Memory B cell (primary cell): Measurements from ENCODE around the gene CDC20.
"Not testable (repeated sequence)": the region's sequence is repeated elsewhere in the genome, so short reads cannot be mapped to it uniquely, and the experiment has no call there.

Experiments used
- ATAC-seq: fragments of 150-1000 bp; cut with Tn5 transposase; 2 replicates; pipeline ENCODE4 v1.10.0; 2021; ENCODE audit warnings: low read depth, mild to moderate bottlenecking, moderate library complexity
- DNase-seq, 2 donors: peaks; one replicate each; pipeline ENCODE4 v3.0.0; 2022; ENCODE audit warnings: low spot score in 2 of 2
- H3K27ac Mint-ChIP-seq: one replicate; pipeline ENCODE4 v1.8.0; 2022; ENCODE audit warnings: mild to moderate bottlenecking, moderate library complexity, mixed read lengths
- H3K27me3 Mint-ChIP-seq: one replicate; pipeline ENCODE4 v1.8.0; 2022; ENCODE audit warnings: mixed read lengths
- H3K36me3 Mint-ChIP-seq: one replicate; pipeline ENCODE4 v1.8.0; 2022; ENCODE audit warnings: mild to moderate bottlenecking, mixed read lengths
- H3K4me1 Mint-ChIP-seq: one replicate; pipeline ENCODE4 v1.8.0; 2022; ENCODE audit warnings: mixed read lengths
- H3K4me3 Mint-ChIP-seq: one replicate; pipeline ENCODE4 v1.8.0; 2022; ENCODE audit warnings: mild to moderate bottlenecking, moderate library complexity, mixed read lengths
- H3K9me3 Mint-ChIP-seq: one replicate; pipeline ENCODE4 v1.8.0; 2022; ENCODE audit warnings: mixed read lengths

The CDC20 gene

GRCh38 chr1:43357251-43357650 lies 1.5 kb upstream of the CDC20 start:
- ATAC-seq, result no peak
- H3K4me3 Mint-ChIP-seq, result no peak overlapping the region
- H3K4me1 Mint-ChIP-seq, result peaks cover 8% of the 10 kb centered on the region
- DNase-seq, result no peak
- no peak overlapping the region for H3K27ac Mint-ChIP-seq
- peaks cover 13% of the 10 kb centered on the region for H3K36me3 Mint-ChIP-seq
- no peaks in the 10 kb centered on the region for H3K27me3 Mint-ChIP-seq
- no peaks in the 10 kb centered on the region for H3K9me3 Mint-ChIP-seq

- H3K27ac Mint-ChIP-seq, result peak overlapping the region; percentile 5
- H3K9me3 Mint-ChIP-seq, result no peaks in the 10 kb centered on the region
Measured at GRCh38 chr1:43358121-43358745, 548 bp upstream of the CDC20 start.

GRCh38 chr1:43359696-43360095 lies 915 bp downstream of the CDC20 start:
- no peak overlapping the region for H3K27ac Mint-ChIP-seq
- DNase-seq, result no peak
- peak overlapping the region; percentile 68 for H3K4me3 Mint-ChIP-seq
- H3K9me3 Mint-ChIP-seq, result no peaks in the 10 kb centered on the region
- H3K36me3 Mint-ChIP-seq, result peaks cover 27% of the 10 kb centered on the region
- ATAC-seq, result no peak
- no peaks in the 10 kb centered on the region for H3K27me3 Mint-ChIP-seq
- peaks cover 12% of the 10 kb centered on the region for H3K4me1 Mint-ChIP-seq

More at GRCh38 chr1:43358121-43358745, 548 bp upstream of the CDC20 start:
- DNase-seq, result no peak
- ATAC-seq, result peak; percentile 22
- Mint-ChIP-seq H3K4me1 (peaks cover 8% of the 10 kb centered on the region), H3K27me3 (no peaks in the 10 kb centered on the region), H3K4me3 (peak overlapping the region; percentile 79), H3K36me3 (peaks cover 21% of the 10 kb centered on the region)

- Mint-ChIP-seq H3K9me3 (no peaks in the 10 kb centered on the region), H3K4me1 (peaks cover 19% of the 10 kb centered on the region), H3K27ac (no peak overlapping the region), H3K27me3 (no peaks in the 10 kb centered on the region), H3K4me3 (no peak overlapping the region), H3K36me3 (peaks cover 28% of the 10 kb centered on the region)
- ATAC-seq (no peak), DNase-seq (no peak)
Measured at GRCh38 chr1:43360616-43361015, 1.8 kb downstream of the CDC20 start.

- Mint-ChIP-seq H3K4me3 (no peak overlapping the region), H3K9me3 (no peaks in the 10 kb centered on the region), H3K4me1 (peaks cover 27% of the 10 kb centered on the region), H3K27me3 (no peaks in the 10 kb centered on the region), H3K36me3 (peaks cover 30% of the 10 kb centered on the region), H3K27ac (peak overlapping the region; percentile 14)
- ATAC-seq, result no peak
- DNase-seq, result no peak
Measured at GRCh38 chr1:43363283-43363934, 4.6 kb downstream of the CDC20 start.

- Mint-ChIP-seq H3K4me1 (peaks cover 33% of the 10 kb centered on the region), H3K36me3 (peaks cover 30% of the 10 kb centered on the region), H3K9me3 (no peaks in the 10 kb centered on the region), H3K27me3 (no peaks in the 10 kb centered on the region), H3K27ac (peak overlapping the region; percentile 14), H3K4me3 (no peak overlapping the region)
- DNase-seq (no peak), ATAC-seq (no peak)
Measured at GRCh38 chr1:43363935-43364525, 5.2 kb downstream of the CDC20 start.

- H3K27ac Mint-ChIP-seq, result peak overlapping the region; percentile 90
- ATAC-seq (no peak), DNase-seq (no peak)
- H3K36me3 Mint-ChIP-seq, result peaks cover 30% of the 10 kb centered on the region
- no peaks in the 10 kb centered on the region for H3K9me3 Mint-ChIP-seq
- peaks cover 34% of the 10 kb centered on the region for H3K4me1 Mint-ChIP-seq
- H3K27me3 Mint-ChIP-seq, result no peaks in the 10 kb centered on the region
- peak overlapping the region; percentile 19 for H3K4me3 Mint-ChIP-seq
Measured at GRCh38 chr1:43365678-43366077, 6.9 kb downstream of the CDC20 start.

- DNase-seq (no peak), ATAC-seq (no peak)
- Mint-ChIP-seq H3K36me3 (peaks cover 30% of the 10 kb centered on the region), H3K4me3 (peak overlapping the region; percentile 21), H3K4me1 (peaks cover 37% of the 10 kb centered on the region), H3K27ac (peak overlapping the region; percentile 90), H3K9me3 (no peaks in the 10 kb centered on the region), H3K27me3 (no peaks in the 10 kb centered on the region)
Measured at GRCh38 chr1:43366179-43366578, 7.4 kb downstream of the CDC20 start.

- Mint-ChIP-seq H3K4me1 (peaks cover 37% of the 10 kb centered on the region), H3K9me3 (no peaks in the 10 kb centered on the region), H3K4me3 (peak overlapping the region; percentile 89), H3K36me3 (peaks cover 26% of the 10 kb centered on the region), H3K27me3 (no peaks in the 10 kb centered on the region), H3K27ac (peak overlapping the region; percentile 90)
- ATAC-seq, result no peak
- DNase-seq, result no peak
Measured at GRCh38 chr1:43366601-43367025, 7.8 kb downstream of the CDC20 start.

GRCh38 chr1:43367026-43367903 lies 8.5 kb downstream of the CDC20 start:
- no peaks in the 10 kb centered on the region for H3K27me3 Mint-ChIP-seq
- peaks cover 20% of the 10 kb centered on the region for H3K36me3 Mint-ChIP-seq
- DNase-seq, result peak in 1 of 2 donors; percentile 45
- peak overlapping the region; percentile 89 for H3K4me3 Mint-ChIP-seq
- H3K9me3 Mint-ChIP-seq, result no peaks in the 10 kb centered on the region
- peak; percentile 14 for ATAC-seq
- H3K4me1 Mint-ChIP-seq, result peaks cover 37% of the 10 kb centered on the region
- peak overlapping the region; percentile 90 for H3K27ac Mint-ChIP-seq

- DNase-seq (peak; percentile 80 to 83), ATAC-seq (peak; percentile 82)
- no peaks in the 10 kb centered on the region for H3K27me3 Mint-ChIP-seq
- peaks cover 13% of the 10 kb centered on the region for H3K36me3 Mint-ChIP-seq
- H3K4me1 Mint-ChIP-seq, result peaks cover 37% of the 10 kb centered on the region
- peak within 1 kb of the TSS; percentile 90 for H3K27ac Mint-ChIP-seq
- H3K4me3 Mint-ChIP-seq, result peak within 1 kb of the TSS; percentile 90
- H3K9me3 Mint-ChIP-seq, result no peaks in the 10 kb centered on the region
Measured at GRCh38 chr1:43367904-43368645, 9.3 kb downstream of the CDC20 start, which contains the start of gene ELOVL1. Gene ELOVL1, minus strand, starts transcription at chr1:43368011. Its CDS starts 2,402 bp downstream, at chr1:43365609.

GRCh38 chr1:43368646-43369020 lies 9.9 kb downstream of the CDC20 start:
- DNase-seq (no peak), ATAC-seq (no peak)
- Mint-ChIP-seq H3K27ac (peak overlapping the region; percentile 87), H3K36me3 (peaks cover 12% of the 10 kb centered on the region), H3K27me3 (no peaks in the 10 kb centered on the region), H3K4me1 (peaks cover 37% of the 10 kb centered on the region), H3K9me3 (no peaks in the 10 kb centered on the region), H3K4me3 (peak overlapping the region; percentile 90)

GRCh38 chr1:43369779-43370178 lies 11.0 kb downstream of the CDC20 start:
- not testable (repeated sequence) for DNase-seq, H3K27ac Mint-ChIP-seq, H3K9me3 Mint-ChIP-seq, H3K36me3 Mint-ChIP-seq, H3K4me3 Mint-ChIP-seq, ATAC-seq, H3K27me3 Mint-ChIP-seq
- peaks cover 33% of the 10 kb centered on the region for H3K4me1 Mint-ChIP-seq
